Activated gamma-delta T cell treated with Interleukin-2 at 50 U/mL for 16 hours (primary cell): ENCODE data around the gene CACNA1C.

ENCODE experiments used
- DNase-seq: peaks from one replicate; pipeline ENCODE4 v3.0.0-alpha.2; 2020

The CACNA1C gene

GRCh38 chr12:2654741-2655140 lies 602.0 kb downstream of the CACNA1C start:
- no peak for DNase-seq

DNA sequence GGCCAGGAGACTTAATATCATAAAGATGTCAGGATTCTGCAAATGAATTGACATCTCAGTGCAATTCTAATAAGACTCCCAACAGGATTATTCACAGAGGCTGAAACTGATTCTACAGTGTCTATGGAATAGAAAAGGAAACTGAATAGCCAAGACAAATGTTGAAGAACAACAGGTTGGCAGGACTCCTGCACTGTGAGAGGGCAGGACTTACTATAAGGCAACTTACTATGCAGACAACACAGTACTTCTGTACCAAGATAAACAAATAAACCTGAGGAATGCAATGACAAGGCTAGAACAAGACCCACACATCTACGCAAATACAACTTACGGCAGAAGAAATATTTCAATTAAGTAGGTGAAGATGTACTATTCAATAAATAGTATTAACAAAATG lies 609.7 kb downstream of the CACNA1C start:
- no peak for DNase-seq

GRCh38 chr12:2664721-2665577 lies 612.2 kb downstream of the CACNA1C start:
- DNase-seq, result no peak

GRCh38 chr12:2666411-2666810 lies 613.6 kb downstream of the CACNA1C start:
- DNase-seq, result no peak

- no peak for DNase-seq
These were observed 614.1 kb downstream of the CACNA1C start for GRCh38 chr12:2666846-2667245.

DNA sequence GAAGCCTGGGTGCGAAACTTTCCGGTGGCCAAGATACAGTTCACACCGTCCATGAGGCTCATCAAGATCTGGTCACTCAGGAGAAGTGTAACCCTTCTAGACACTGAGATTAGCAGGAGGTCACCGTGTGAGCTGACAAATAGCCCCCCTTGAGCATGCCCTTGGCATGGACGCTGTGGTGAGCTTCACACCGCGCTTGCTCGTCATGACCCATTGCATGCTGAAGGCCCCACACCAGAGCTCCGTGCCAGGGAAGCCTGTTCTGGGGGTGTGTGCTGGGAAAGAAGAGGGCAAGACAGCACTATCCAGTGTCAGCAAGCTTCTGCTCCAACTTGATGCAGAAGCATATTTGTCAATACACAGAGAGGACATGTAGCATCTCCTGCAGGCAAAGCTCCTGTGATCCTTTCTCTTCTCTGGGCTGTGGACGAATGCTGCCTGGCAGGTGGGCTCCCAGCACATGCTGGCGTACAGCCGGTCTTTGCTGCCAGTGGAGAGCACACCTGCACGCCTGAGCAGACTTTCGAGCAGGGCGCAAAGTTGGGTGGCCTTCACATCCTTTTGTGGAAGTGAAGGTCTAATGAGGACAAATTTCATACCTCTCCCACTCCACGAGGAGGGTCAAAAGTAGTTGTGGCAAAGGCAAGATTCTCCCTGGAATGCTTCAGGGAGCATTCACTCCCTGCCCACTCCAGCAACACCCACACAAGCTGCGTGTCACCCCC lies 615.1 kb downstream of the CACNA1C start:
- no peak for DNase-seq

DNA sequence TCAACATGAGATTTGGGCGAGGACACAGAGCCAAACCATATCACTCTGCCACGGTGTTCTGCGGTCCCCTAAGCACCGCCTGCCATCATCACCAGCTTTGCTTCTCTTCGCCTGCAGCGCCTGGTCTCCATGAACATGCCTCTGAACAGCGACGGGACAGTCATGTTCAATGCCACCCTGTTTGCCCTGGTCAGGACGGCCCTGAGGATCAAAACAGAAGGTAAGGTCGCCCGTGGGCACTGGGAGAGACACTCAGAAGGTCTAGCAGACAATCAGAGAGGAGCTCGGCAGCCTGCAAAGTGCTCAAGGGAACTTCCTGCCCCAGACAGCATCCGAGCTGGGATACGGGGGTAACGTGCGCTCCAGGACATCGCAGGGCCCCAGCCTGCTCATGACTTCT lies 616.0 kb downstream of the CACNA1C start:
- no peak for DNase-seq

GRCh38 chr12:2669560-2669959 lies 616.8 kb downstream of the CACNA1C start:
- DNase-seq, result no peak

DNA sequence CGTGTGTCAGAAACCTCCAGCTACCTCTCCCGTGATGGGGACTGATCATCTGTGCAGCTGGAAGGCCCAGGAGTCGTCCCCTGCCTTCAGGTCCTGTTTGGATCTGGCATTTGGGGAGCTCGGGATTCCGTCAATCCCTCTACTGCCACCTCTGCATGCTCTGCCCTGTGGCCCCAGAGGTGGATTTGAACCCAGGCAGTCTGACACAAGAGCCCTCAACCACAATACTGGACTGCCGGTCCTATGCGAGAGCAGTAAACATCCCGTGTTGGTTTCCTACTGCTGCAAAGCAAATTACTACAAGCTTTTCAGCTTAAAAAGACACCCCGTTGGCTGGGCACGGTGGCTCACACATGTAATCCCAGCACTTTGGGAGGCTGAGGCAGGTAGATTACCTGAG lies 620.1 kb downstream of the CACNA1C start:
- DNase-seq, result no peak

GRCh38 chr12:2673966-2674810 lies 621.4 kb downstream of the CACNA1C start:
- DNase-seq, result no peak

- no peak for DNase-seq
These were observed 623.0 kb downstream of the CACNA1C start for GRCh38 chr12:2675776-2676175.

- no peak for DNase-seq
These were observed 624.5 kb downstream of the CACNA1C start for GRCh38 chr12:2677142-2677880.

DNA sequence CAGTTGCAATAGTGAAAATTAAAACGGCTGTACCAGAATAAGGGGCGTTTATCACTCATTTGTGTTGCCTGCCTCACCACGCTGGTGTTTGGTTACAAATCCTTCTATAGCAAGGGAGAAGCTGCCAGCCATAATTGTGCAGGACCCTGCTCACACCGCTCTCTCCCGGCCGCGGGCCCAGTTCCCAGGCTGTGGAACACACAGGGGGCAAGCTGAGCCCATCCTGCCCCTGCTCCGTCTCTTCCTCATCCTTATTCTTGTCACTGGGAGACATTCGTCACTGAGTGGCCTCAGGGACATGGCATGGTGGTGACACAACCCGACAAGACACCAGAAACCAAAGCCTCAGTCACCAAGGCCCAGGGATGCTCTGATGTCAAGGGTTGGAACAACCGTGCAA lies 625.6 kb downstream of the CACNA1C start:
- DNase-seq, result no peak

GRCh38 chr12:2679068-2679815 lies 626.5 kb downstream of the CACNA1C start:
- no peak for DNase-seq

DNA sequence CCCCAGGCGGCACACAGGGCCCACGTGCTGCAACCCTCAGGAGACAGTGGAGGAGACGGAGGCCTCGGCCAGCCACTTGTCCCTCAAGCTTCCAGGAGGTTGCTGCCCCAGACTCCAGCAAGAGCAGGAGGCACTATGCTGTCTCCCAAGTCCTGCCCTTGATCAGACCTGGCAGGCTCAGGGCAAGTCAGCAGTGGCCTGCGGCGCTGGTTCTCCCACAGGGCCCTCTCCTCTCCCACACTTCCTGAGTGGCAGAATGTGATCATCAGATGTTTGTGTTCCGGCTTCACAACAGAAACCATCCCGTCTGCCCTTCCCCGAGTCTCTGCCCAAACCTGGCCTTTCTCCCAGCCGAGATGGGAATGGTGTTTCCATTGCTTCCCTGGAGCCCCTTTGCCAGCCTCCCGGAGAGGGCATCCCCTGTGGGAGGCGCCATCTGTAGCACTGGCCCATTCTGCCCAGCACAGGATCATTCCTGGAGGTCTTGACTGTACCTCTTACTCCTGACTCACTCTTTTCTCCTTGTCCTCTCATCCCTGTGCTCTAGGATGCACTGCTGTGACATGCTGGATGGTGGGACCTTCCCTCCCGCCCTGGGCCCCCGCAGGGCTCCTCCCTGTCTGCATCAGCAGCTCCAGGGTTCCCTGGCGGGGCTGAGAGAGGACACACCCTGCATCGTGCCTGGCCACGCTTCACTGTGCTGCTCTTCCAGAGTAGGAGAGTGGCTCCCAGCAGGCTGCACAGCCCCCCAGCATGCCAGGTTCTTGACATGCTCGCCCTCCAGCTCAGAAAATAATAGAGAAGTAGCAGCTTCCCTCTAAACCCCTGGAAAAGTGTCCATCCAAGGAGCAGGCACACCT lies 627.3 kb downstream of the CACNA1C start:
- no peak for DNase-seq

DNA sequence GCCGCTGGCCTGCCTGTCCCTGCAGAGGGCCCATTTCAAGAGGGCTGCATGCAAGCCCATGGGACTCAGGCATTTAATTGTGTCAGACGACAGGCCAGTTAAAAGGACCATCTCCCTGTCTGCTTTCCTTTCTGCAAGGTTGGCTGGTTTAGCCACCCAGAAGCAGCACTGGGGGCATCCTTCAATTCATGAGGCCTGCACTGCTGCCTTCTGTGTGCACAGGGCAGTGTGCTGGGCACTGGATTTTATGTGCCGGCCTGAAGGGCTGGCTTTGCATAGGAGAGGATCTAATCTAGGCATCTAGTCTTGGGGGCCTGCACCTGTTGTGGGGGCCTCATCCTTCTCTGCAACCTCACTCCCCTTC lies 627.9 kb downstream of the CACNA1C start:
- no peak for DNase-seq

- DNase-seq, result no peak
These were observed 628.8 kb downstream of the CACNA1C start for GRCh38 chr12:2681450-2682205.

DNA sequence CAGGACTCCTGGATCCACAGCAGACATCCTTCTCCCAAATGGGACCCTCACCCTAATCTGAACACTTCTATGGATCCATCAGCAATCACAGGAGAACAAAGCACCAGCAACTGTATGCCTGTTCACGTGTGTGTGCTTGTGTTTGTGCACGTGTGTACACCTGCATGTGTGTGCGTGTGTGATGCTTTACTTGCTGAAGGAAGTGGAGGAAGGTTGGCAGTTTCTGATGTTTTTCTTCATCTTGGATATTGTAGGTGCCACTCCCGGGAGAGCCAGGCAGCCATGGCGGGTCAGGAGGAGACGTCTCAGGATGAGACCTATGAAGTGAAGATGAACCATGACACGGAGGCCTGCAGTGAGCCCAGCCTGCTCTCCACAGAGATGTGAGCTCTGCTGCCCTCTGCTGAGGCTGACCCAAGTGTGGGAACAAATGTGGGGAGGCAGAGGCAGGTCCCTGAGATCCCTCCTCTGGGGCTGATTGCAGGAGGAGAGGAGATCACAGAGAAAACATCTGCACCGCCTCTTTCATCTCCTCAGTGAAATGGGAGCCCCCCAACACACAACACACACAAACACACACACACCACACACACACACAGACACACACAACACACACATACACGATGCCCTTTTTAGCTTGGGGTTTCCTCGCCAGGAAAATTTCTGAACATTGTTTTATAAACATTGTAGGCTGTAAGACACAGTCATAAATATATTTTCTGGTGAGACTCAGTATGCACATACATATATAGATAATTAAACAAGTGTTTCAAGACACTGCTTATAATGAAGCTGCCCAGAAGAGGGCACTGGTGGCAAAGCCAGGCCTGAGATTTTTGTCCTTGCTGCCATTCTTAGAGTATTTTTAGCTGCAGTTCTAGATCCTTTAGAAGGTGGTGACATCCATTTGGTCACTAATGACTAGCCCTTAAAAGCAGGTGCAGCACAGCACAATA lies 629.8 kb downstream of the CACNA1C start:
- DNase-seq, result peak; percentile 45
